ENCODE data around the gene RANBP3.
A peak's percentile ranks its signal among the peaks of the same experiment; 100 is the strongest.
"Not testable (repeated sequence)": the region's sequence is repeated elsewhere in the genome, so short reads cannot be mapped to it uniquely, and the experiment has no call there.

The RANBP3 gene

GRCh38 chr19:6006896-6007295 is 29.0 kb upstream of the RANBP3 start:
- no peak for DNase-seq

- not testable (repeated sequence) for DNase-seq
Observed at GRCh38 chr19:6006070-6006446, 28.1 kb upstream of the RANBP3 start.

GRCh38 chr19:6005321-6006069 is 27.6 kb upstream of the RANBP3 start:
- no peak for DNase-seq

- no peak for DNase-seq
Observed at GRCh38 chr19:6003976-6004375, 26.0 kb upstream of the RANBP3 start.

GRCh38 chr19:6002591-6002990 is 24.7 kb upstream of the RANBP3 start:
- DNase-seq: no peak

GRCh38 chr19:6000228-6000847 is 22.4 kb upstream of the RANBP3 start:
- DNase-seq: no peak

- no peak for DNase-seq
Observed at GRCh38 chr19:5999693-6000092, 21.8 kb upstream of the RANBP3 start.

GRCh38 chr19:5997371-5997770 is 19.4 kb upstream of the RANBP3 start:
- no peak for DNase-seq

- DNase-seq: no peak
Observed at GRCh38 chr19:5996623-5997320, 18.8 kb upstream of the RANBP3 start.

- DNase-seq: no peak
Observed at GRCh38 chr19:5996102-5996501, 18.2 kb upstream of the RANBP3 start.

- DNase-seq: no peak
Observed at GRCh38 chr19:5995606-5996005, 17.7 kb upstream of the RANBP3 start.

GRCh38 chr19:5994405-5995165 is 16.6 kb upstream of the RANBP3 start:
- no peak for DNase-seq

GRCh38 chr19:5993648-5994358 is 15.9 kb upstream of the RANBP3 start:
- DNase-seq: no peak

- DNase-seq: no peak
Observed at GRCh38 chr19:5993201-5993600, 15.3 kb upstream of the RANBP3 start.

- DNase-seq: no peak
Observed at GRCh38 chr19:5992756-5993155, 14.8 kb upstream of the RANBP3 start.

- DNase-seq: no peak
Observed at GRCh38 chr19:5991244-5991838, 13.4 kb upstream of the RANBP3 start.

GRCh38 chr19:5990289-5990797 is 12.4 kb upstream of the RANBP3 start:
- DNase-seq: no peak

- no peak for DNase-seq
Observed at GRCh38 chr19:5989388-5990074, 11.6 kb upstream of the RANBP3 start.

GRCh38 chr19:5988517-5989387 is 10.8 kb upstream of the RANBP3 start:
- DNase-seq: no peak

- peak; percentile 56 for DNase-seq
Observed at GRCh38 chr19:5987077-5987818, 9.3 kb upstream of the RANBP3 start.

Measured in activated CD4-positive, alpha-beta T cell treated with anti-CD3 and anti-CD28 coated beads for 1 hour (primary cell).